Stimulated activated CD4-positive, alpha-beta T cell treated with anti-CD3 and anti-CD28 coated beads, Interleukin-15, amount 100 ng/mL, for 24 hours (primary cell): ENCODE measurements around the gene GLIPR2.
"Not testable (repeated sequence)": the region's sequence is repeated elsewhere in the genome, so short reads cannot be mapped to it uniquely, and the experiment has no call there.

Experiments used
- DNase-seq: peaks from one replicate; pipeline ENCODE4 v3.0.0-alpha.2; 2020

Gene GLIPR2

GRCh38 chr9:36125062-36125855 is 11.3 kb upstream of the GLIPR2 start:
- no peak for DNase-seq

- DNase-seq, result no peak
Observed at GRCh38 chr9:36126016-36126730, 10.4 kb upstream of the GLIPR2 start.

DNA sequence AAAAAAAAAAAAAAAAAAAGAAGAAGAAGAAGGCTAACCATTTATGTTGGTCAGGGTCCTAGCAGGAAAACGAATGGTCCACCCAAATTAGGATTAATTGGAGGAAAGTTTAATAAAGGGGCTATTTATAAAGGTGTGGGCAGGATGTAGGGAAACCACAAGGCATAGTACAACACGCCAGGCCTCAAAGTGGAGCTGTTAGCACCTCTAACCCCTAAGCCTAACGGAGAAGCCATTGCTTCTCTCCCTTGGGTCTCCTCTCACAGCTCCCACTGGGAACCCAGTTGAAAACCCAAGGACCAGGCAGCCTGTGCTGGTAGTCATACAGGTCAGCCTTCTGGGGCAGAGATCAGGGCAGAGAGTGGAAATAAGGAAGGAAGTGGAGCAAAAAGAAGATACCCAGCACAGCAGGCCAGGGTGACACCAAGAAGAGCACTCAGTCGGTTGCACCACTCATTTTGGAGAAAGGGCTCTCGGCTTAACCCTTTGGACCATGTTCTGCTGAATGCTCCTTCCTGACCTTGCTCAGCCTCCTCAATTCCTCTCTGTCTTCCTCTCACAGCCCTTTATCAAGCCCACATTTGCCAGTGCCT is 8.8 kb upstream of the GLIPR2 start:
- no peak for DNase-seq

DNA sequence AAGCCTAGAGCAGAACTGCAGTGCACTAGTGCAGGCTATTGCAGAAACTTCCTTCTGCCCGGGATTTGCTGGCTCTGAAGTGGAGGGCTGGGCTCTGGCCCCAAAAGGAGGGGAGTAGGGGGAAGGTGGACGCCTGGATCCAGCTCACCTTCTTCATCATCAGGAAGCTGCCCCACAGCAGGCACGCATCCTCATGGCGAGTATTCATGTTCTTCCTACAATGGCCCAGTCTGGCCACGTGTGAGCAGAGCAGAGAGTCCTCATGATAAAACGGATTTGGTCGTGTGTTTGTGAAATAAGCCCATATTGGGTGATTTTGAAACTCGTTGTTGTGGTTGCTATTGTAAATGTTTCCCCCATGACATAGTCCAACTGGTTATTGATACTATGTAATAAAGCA is 8.2 kb upstream of the GLIPR2 start:
- DNase-seq, result no peak

DNA sequence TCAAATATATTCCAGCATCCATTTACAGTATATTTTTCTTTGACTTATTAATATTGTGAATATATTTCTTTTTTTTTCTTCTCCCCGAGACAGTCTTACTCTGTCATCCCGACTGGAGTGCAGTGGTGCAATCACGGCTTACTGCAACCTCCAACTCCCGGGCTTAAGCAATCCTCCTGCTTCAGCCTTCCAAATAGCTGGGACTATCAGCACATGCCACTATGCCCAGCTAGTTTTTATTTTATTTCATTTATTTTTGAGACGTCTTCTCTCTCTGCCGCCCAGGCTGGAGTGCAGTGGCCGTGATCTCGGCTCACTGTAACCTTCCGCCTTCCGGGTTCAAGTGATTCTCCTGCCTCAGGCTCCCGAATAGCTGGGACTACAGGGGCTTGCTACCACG is 7.4 kb upstream of the GLIPR2 start:
- no peak for DNase-seq

DNA sequence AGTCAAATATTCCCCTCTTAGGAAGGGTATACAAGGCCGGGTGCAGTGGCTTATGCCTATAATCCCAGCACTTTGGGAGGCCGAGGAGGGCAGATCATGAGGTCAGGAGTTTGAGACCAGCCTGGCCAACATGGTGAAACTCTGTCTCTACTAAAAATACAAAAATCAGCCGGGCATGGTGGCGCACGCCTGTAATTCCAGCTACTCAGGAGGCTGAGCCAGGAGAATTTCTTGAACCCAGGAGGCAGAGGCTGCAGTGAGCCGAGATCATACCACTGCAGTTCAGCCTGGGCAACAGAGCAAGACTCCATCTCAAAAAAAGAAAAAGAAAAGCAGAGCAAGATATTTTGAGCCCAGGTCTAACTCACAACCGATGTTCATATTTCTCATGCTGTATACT is 4.9 kb upstream of the GLIPR2 start:
- DNase-seq, result not testable (repeated sequence)

DNA sequence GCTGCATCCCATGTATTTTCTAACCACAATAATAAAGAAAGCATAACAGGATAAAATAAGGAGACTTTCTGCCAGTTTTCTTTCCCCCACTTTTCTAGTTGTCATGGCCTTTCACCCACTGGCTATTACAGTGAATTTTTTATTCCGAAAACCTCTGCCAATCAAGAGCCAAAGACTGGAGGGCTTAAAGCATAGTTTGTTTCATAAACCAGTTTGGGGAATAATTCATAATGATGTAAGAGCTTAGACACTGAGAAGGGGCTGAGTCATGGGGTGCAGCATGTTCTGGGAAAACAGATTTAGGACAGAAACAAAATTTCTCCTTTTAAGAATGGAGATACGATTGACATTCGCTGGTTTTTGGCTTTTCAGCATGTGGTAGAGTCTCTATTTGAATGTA is 4.4 kb upstream of the GLIPR2 start:
- DNase-seq, result no peak

- no peak for DNase-seq
Observed at GRCh38 chr9:36134761-36135505, 1.6 kb upstream of the GLIPR2 start.

- no peak for DNase-seq
Observed at GRCh38 chr9:36135741-36136271, 727 bp upstream of the GLIPR2 start.

GRCh38 chr9:36136894-36137391 is 410 bp downstream of the GLIPR2 start:
- DNase-seq, result no peak

DNA sequence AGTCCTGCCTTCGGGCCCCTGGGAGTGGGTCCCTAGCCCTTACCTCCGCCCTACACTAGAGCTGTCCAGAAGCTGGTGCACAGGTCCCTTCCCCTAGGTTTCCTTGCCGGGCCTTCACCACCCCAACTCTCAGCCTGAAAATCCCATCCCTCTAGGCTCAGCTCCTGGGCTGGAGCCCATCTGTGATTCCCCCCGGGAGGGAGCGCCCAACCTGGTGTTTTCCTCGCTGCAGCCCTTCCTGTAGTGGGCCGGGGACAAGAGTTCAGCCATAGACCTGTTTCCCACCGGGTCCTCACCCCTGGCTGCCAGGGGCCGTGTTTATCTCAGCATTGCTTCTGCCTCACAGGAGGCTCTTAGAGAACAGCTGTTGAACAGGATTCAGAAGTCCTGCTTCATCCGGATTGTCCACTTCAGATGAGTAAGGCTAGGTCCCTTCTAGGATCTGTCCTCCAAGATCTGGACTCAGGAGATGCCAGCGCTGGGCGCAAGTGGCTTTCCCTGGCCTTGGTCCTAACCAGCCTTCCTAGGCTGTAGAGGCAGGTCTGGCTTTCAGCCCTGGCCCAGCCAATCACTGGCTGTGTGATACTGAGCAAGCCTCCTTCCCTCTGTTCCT is 965 bp downstream of the GLIPR2 start:
- no peak for DNase-seq

DNA sequence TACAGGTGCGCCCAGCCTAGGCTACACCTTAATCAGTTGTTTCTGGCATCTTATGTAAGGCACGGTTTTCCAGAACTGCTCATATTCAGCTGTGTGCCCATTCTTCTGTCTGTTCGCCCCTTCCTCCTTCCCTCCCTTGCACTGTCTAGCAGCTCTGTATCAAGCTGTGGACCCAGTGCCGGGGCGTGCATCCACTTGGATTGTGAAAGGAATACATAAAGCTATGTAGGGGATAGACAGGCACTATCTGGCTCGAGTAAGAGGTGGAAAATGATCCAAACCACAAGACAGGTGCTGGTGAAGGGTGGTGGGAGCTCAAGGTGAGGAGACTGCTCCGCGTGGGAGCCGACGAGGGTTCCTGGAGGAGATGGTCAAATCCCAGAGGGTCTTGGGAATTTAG is 2.0 kb downstream of the GLIPR2 start:
- DNase-seq, result no peak

DNA sequence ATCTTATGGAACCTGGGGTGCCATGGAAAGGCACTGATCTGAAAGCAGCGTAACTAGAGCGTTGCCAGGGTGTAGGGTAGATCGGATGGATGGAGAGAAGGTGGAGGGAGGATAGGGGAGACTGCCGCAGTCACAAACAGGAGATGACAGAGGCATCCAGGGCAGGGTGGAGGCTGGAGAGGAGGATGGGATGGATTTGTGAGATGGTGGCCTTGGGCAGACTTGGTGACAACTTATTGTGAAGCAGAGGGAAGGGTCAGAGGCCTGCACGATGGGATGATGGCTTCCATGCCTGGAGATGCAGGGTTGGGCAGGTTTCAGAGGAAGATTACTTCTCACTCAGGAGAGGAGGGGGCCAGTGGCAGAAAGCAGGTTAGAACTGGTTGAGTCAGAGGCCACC is 2.4 kb downstream of the GLIPR2 start:
- DNase-seq, result no peak

- DNase-seq, result peak; percentile 65
Observed at GRCh38 chr9:36140086-36141084, 3.9 kb downstream of the GLIPR2 start.

- no peak for DNase-seq
Observed at GRCh38 chr9:36141288-36141687, 4.8 kb downstream of the GLIPR2 start.

- DNase-seq, result no peak
Observed at GRCh38 chr9:36141761-36142160, 5.2 kb downstream of the GLIPR2 start.

- DNase-seq, result no peak
Observed at GRCh38 chr9:36142510-36143244, 6.1 kb downstream of the GLIPR2 start.

GRCh38 chr9:36143245-36143641 is 6.7 kb downstream of the GLIPR2 start:
- no peak for DNase-seq

DNA sequence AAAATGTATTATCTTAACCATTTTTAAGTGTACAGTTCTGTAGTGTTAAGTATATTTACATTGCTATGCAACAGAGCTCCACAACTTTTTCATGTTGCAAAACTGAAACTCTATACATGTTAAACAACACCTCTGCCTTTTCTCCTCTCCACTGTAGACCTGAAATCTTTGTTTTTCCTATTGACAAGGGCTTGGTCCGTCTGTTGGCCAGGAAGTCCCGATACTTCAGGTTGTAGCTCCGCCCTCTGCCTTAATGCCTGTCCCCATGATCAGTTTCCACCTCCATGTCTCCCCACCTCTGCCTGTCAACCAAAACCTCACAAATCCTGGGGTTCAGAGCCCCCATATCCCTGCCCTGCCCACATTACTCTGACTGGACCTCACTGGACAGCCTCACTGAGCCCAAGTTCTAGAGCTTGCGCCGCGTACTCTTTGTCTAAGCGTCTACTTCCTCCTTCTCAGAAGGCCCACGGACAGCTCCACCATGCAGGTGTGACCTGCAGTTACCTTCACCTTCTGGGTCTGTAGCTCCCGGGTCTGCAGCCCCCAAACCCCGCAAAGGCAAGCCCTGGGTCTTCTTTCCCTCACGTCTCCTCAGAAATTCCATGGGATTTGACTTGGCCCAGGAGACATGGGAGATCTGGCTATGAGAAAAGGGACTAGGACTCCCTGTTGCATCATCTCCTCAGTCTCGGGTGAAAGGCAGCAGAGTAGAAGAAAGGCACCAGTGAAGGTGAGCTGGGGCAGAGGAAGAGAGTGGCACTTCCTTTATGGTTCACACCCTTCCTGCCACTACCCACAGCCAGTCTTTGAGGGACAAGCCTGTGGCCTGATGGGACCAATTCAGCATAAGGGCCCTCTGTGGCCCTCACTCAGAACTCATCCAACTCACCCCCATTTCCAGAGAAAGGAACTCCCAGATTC is 8.0 kb downstream of the GLIPR2 start:
- no peak for DNase-seq
